Activated naive CD4-positive, alpha-beta T cell treated with anti-CD3 and anti-CD28 coated beads, Interleukin-2, amount 50 U/mL, for 16 hours (primary cell): Measurements from ENCODE around the gene USP1.

Experiments
- DNase-seq: peaks from one replicate; pipeline ENCODE4 v3.0.0-alpha.2; 2020

Gene USP1

GRCh38 chr1:62436466-62437272 lies at the start of gene USP1:
USP1 (plus strand) TSS chr1:62437049; CDS start chr1:62439868, 2,819 bp downstream.
- DNase-seq: peak; percentile 98

- no peak for DNase-seq
Observed at GRCh38 chr1:62389531-62389930, 47.3 kb upstream of the USP1 start.

GRCh38 chr1:62390071-62390470 lies 46.8 kb upstream of the USP1 start:
- no peak for DNase-seq

DNA sequence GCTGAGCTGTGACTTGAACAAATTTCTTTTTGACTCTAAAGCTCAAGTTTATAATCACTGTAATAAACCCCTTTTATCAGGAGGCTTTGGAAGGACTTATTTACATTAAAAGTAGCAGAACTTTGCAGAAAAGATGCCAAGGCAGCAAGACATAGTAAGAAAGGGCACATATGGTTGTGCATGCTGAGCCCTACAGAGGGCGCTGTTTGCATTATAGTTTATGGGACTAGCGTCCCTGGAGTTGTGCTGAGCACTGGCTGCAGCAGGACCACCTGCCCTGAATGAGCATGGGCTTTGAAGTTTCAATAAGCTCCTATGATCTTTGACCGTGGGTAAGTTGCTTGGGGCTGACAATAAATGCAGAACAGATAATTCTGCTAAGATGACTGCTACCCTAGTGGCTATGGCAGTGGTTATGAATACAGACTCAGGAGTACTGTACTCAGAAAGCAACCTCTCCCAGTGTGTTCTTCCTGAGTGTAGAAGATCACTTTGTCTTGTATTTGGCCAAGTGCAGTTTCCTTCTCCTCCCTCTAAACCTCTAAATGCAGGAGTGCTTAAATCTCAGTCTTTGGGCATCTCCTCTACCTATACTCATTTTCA lies 45.4 kb upstream of the USP1 start:
- DNase-seq: no peak

GRCh38 chr1:62392951-62393350 lies 43.9 kb upstream of the USP1 start:
- no peak for DNase-seq

GRCh38 chr1:62394646-62395045 lies 42.2 kb upstream of the USP1 start:
- DNase-seq: no peak

- DNase-seq: no peak
Observed at GRCh38 chr1:62395291-62395690, 41.6 kb upstream of the USP1 start.

DNA sequence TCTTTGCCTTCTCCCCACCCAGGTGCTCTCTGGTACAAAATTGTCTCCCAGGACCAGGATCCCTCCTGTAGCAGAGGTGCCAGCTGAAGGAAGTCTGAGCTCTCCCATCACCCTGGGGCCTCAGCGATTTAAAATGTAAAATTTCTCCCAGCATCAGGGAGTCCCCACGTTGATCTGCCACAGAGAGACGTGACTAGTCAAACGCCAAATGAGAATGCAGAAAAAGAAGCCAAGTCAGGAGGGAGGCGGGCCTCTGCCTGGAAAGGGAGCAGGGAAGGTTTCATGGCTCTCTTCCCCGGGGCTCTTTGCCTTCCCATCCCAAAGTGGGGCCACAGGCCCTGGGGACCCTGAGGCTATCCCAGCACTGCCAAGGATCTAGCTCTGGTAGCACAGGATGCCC lies 40.0 kb upstream of the USP1 start:
- no peak for DNase-seq

DNA sequence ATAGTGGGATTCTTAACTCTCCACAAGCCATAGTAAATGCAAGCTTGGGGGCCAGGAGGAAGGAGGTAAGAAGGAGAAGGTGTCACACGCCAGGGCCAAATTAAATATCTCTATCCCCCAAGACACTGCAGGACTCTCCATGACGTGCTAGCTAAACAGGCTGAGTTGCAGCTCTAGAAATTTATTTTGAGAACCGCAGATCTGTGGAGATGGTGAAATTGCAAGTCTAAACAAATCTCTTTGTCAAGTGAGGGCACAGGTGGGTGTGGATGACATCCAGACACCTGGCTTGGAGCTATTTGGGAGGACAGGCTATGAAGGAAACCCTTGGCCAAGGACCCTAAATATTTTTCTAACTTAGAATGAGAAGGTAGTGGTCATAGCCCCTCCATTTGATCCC lies 39.5 kb upstream of the USP1 start:
- DNase-seq: no peak

DNA sequence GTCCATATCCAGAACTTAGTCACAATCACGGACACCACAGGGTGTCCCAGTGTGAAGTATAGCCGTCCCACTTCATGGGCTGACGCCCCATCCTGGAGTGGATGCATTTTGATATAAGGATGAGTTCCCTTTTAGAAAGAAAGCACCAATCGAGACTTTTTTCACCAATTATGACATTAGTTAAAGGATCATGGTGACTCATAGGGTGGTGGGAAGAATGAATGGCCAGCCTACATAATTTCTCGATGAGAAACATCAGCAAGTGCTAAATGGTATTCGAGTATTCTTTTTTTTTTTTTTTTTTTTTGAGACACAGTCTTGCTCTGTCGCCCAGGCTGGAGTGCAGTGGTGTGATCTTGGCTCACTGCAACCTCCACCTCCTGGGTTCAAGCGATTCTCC lies 38.5 kb upstream of the USP1 start:
- DNase-seq: no peak

GRCh38 chr1:62401034-62401760 lies 35.7 kb upstream of the USP1 start:
- DNase-seq: no peak

DNA sequence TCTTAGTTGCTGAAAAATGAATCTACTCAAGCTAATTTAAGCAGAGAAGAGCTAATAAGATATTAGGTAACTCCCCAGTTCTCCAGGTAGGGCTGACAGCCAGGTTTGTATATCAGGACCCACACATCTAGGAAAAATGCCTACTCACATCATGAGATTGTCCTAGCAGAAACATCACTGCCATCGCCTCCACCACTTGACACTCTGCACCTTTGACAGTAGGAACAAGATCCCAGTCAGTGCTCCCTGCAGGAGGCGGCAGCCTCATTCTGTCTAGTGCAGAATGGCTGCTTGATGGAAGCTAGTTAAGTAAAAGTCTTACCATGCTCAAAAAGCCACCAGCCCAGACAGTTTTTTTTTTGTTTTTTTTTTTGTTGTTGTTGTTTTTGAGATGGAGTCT lies 31.6 kb upstream of the USP1 start:
- DNase-seq: no peak

DNA sequence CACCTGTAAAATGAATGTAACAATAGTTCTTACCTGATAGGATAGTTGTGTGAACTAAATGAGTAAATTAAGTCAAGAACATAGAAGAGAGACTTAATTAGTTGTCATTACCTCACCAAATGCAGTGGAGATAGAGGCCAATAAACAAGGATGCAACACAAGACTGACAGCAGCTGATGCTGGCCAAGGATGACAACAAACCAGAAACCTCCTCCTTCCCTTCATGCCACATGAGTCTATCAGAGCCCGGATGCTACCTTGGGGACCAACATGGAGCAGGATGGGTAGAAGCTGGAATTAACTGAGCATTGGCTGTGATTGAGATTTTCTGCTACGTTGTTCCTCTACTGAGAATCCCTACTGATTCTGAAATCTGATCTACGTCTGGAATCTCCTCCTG lies 30.3 kb upstream of the USP1 start:
- no peak for DNase-seq

GRCh38 chr1:62407398-62408009 lies 29.3 kb upstream of the USP1 start:
- DNase-seq: no peak

- DNase-seq: no peak
Observed at GRCh38 chr1:62415687-62416086, 21.2 kb upstream of the USP1 start.

- DNase-seq: no peak
Observed at GRCh38 chr1:62417351-62417999, 19.4 kb upstream of the USP1 start.

DNA sequence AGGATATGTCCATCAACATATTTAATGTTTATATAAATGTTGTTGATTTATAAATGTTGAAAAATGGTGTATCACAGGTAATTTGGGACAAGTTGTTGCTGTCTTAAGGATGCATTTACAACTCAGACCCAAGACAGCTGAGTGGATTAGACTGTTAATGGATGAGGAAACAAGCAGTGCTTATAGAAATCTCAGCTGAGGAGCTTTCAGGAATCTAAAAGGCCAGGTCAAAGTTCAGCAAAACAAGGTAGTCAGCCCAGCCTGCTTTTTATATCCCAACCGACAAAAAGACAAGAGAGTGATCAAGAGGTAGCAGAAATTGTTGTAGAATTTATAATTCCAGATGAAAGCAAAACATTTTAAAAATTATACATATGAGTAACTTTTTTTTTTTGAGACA lies 16.6 kb upstream of the USP1 start:
- DNase-seq: no peak

- DNase-seq: no peak
Observed at GRCh38 chr1:62423580-62424242, 13.1 kb upstream of the USP1 start.

DNA sequence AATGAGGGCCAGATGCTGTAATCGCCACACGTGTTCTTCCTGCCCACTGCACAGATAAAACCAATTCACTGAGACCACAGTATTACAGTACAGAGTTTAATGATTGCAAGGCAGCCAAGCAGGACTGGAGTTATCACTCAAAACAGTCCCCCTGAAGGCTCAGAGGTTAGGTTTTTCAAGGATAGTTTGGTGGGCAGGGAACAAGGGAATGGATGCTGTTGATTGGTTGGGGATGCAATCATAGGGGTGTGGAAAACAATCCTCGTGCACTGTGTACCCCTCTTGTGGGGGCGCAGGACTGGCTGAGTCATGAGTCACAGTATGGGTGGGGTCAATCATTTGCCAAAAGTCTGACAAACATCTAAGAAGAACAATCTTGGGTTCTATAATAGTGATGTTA lies 12.4 kb upstream of the USP1 start:
- no peak for DNase-seq

GRCh38 chr1:62425041-62425440 lies 11.8 kb upstream of the USP1 start:
- DNase-seq: no peak

DNA sequence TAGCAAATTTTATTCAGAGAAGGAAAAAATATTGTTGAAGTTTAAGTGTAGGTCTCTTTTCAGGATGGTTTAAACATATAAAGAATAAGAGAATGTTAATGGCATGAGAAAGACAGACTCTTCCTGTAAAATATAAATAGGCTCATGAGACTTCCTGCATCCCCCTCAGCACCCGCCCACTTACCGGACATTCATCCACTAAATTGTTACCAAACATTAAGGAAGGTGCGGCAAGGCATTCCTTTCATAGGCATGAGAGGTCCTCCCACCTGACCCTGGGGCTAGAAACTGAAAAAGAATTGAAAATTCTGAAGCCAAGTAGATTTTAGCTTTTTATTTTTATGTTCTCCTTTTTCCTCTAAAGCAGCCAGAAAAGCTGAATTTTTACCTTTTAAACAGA lies 10.6 kb upstream of the USP1 start:
- no peak for DNase-seq

- DNase-seq: no peak
Observed at GRCh38 chr1:62426794-62427193, 10.1 kb upstream of the USP1 start.

- no peak for DNase-seq
Observed at GRCh38 chr1:62428351-62428750, 8.5 kb upstream of the USP1 start.
